H7 (cell line): ENCODE data around the gene ZNF772. TPM values are rescaled to one million over a fixed set of nuclear protein-coding genes. Genes with fewer than 3 reads are reported as not detected.
A peak's percentile ranks its signal among the peaks of the same experiment; 100 is the strongest.

Experiments used
- DNase-seq: peaks from one replicate; pipeline ENCODE4 v3.0.0; 2012
- H3K27me3 ChIP-seq: 2 replicates; pipeline ENCODE4 v1.6.0; 2011; ENCODE audit warnings: mild to moderate bottlenecking, low read length; ENCODE audit not compliant: control insufficient read depth, insufficient read depth
- H3K36me3 ChIP-seq: replicated peaks from 2 replicates; pipeline ENCODE4 v1.5.1; 2011; ENCODE audit warnings: low read length; ENCODE audit not compliant: control insufficient read depth, insufficient read depth
- H3K4me3 ChIP-seq: 2 replicates; pipeline ENCODE4 v1.5.1; 2011; ENCODE audit warnings: low read depth, mild to moderate bottlenecking, control low read depth, low read length, moderate library complexity; ENCODE audit not compliant: insufficient read depth
- total RNA-seq: library from RNA; depleted of rRNA; stranded (reverse); fragments of >200 nt; shearing (Covaris generic); gene quantifications from 2 replicates; pipeline ENCODE4 v1.2.3, GENCODE V29; 2014; rRNA removed

The ZNF772 gene
- total RNA-seq, 1 experiment from 2014 or later, result 4.3 TPM

GRCh38 chr19:57452307-57452706, 25.1 kb downstream of the ZNF772 start:
- Histone ChIP-seq H3K27me3 (no peaks in the 10 kb centered on the region), H3K36me3 (no peaks in the 10 kb centered on the region), H3K4me3 (no peak overlapping the region)
- no peak for DNase-seq

- no peak for DNase-seq
- Histone ChIP-seq H3K4me3 (no peak overlapping the region), H3K36me3 (peaks cover 17% of the 10 kb centered on the region), H3K27me3 (no peaks in the 10 kb centered on the region)
Observed at GRCh38 chr19:57443121-57443696, 34.2 kb downstream of the ZNF772 start.

- H3K4me3 ChIP-seq, result no peak overlapping the region
- no peak for DNase-seq
- H3K27me3 ChIP-seq, result no peaks in the 10 kb centered on the region
- H3K36me3 ChIP-seq, result peaks cover 17% of the 10 kb centered on the region
Observed at GRCh38 chr19:57441979-57442752, 35.2 kb downstream of the ZNF772 start.

- Histone ChIP-seq H3K27me3 (no peaks in the 10 kb centered on the region), H3K36me3 (peaks cover 8% of the 10 kb centered on the region), H3K4me3 (no peak overlapping the region)
- peak; percentile 55 for DNase-seq
Observed at GRCh38 chr19:57438925-57439324, 38.4 kb downstream of the ZNF772 start.

GRCh38 chr19:57437931-57438330, 39.4 kb downstream of the ZNF772 start:
- DNase-seq, result no peak
- H3K4me3 ChIP-seq, result no peak overlapping the region
- no peaks in the 10 kb centered on the region; the same call in none of the 2 replicates for H3K36me3 ChIP-seq
- H3K27me3 ChIP-seq, result no peaks in the 10 kb centered on the region

- DNase-seq, result no peak
- Histone ChIP-seq H3K4me3 (no peak overlapping the region; the same call in 1 of the 2 replicates), H3K36me3 (no peaks in the 10 kb centered on the region), H3K27me3 (no peaks in the 10 kb centered on the region)
Observed at GRCh38 chr19:57436417-57436816, 40.9 kb downstream of the ZNF772 start.

GRCh38 chr19:57435062-57435978, 42.0 kb downstream of the ZNF772 start, which contains the start of gene ZNF749:
Gene ZNF749, plus strand, starts transcription at chr19:57435325. Its CDS starts 254 bp downstream, at chr19:57435579.
- Histone ChIP-seq H3K4me3 (peak within 1 kb of the TSS; percentile 84), H3K36me3 (no peaks in the 10 kb centered on the region), H3K27me3 (no peaks in the 10 kb centered on the region)
- peak; percentile 92 for DNase-seq

- H3K4me3 ChIP-seq, result peak overlapping the region; percentile 52
- DNase-seq, result no peak
Observed at GRCh38 chr19:57434386-57435061, 42.8 kb downstream of the ZNF772 start.

GRCh38 chr19:57421037-57421436, 56.3 kb downstream of the ZNF772 start:
- no peaks in the 10 kb centered on the region for H3K27me3 ChIP-seq

More at GRCh38 chr19:57434386-57435061, 42.8 kb downstream of the ZNF772 start:
- H3K27me3 ChIP-seq, result no peaks in the 10 kb centered on the region
- no peaks in the 10 kb centered on the region for H3K36me3 ChIP-seq

GRCh38 chr19:57419439-57419838, 57.9 kb downstream of the ZNF772 start:
- Histone ChIP-seq H3K36me3 (peaks cover 11% of the 10 kb centered on the region), H3K4me3 (no peak overlapping the region), H3K27me3 (no peaks in the 10 kb centered on the region)
- no peak for DNase-seq

More at GRCh38 chr19:57421037-57421436, 56.3 kb downstream of the ZNF772 start:
- Histone ChIP-seq H3K36me3 (peaks cover 11% of the 10 kb centered on the region), H3K4me3 (no peak overlapping the region)
- DNase-seq, result no peak

Other genes with a start within 250 kb of the ZNF772 start
- 8.5 and 16.3 TPM in 2 replicates for gene AURKC, start 246.5 kb downstream of the ZNF772 start, total RNA-seq
- 13.1 and 15.1 TPM in 2 replicates for gene ZNF805, start 236.9 kb downstream of the ZNF772 start, total RNA-seq
- 23.7 and 29.7 TPM in 2 replicates for gene ZNF460, start 197.1 kb downstream of the ZNF772 start, total RNA-seq
- gene ZNF543, start 157.1 kb downstream of the ZNF772 start, total RNA-seq, result 12.7 and 16.4 TPM in 2 replicates
- gene ZNF304, start 126.3 kb downstream of the ZNF772 start, total RNA-seq, result 10.6 and 12.5 TPM in 2 replicates
- gene TRAPPC2B, start 114.0 kb downstream of the ZNF772 start, total RNA-seq, result 10.1 and 10.4 TPM in 2 replicates
- gene ZNF547, start 114.0 kb downstream of the ZNF772 start, total RNA-seq, result 1.7 and 1.8 TPM in 2 replicates
- gene ZNF548, start 87.7 kb downstream of the ZNF772 start, total RNA-seq, result 9.1 and 17.1 TPM in 2 replicates
- 9.5 and 11.9 TPM in 2 replicates for gene ZNF17, start 66.4 kb downstream of the ZNF772 start, total RNA-seq
- 15.1 and 18.1 TPM in 2 replicates for gene ZNF749, start 42.2 kb downstream of the ZNF772 start, total RNA-seq
- 0.15 TPM in 1 of 2 replicates, not detected in the other for gene VN1R1, start 20.4 kb downstream of the ZNF772 start, total RNA-seq
- gene ZNF419, start 10.2 kb upstream of the ZNF772 start, total RNA-seq, result 10.6 and 12.5 TPM in 2 replicates
- gene ZNF773, start 22.4 kb upstream of the ZNF772 start, total RNA-seq, result 7.2 and 9.3 TPM in 2 replicates
- gene ZNF549, start 49.8 kb upstream of the ZNF772 start, total RNA-seq, result 3.6 and 5.6 TPM in 2 replicates
- gene ZNF550, start 82.3 kb upstream of the ZNF772 start, total RNA-seq, result 5.7 and 9.7 TPM in 2 replicates
- gene ZNF416, start 101.3 kb upstream of the ZNF772 start, total RNA-seq, result 5.2 and 7.1 TPM in 2 replicates
- gene ZIK1, start 106.6 kb upstream of the ZNF772 start, total RNA-seq, result 15.9 and 25.7 TPM in 2 replicates
- gene ZNF530, start 122.3 kb upstream of the ZNF772 start, total RNA-seq, result 7.2 and 11.5 TPM in 2 replicates
- gene ZNF134, start 136.7 kb upstream of the ZNF772 start, total RNA-seq, result 31.6 and 34.4 TPM in 2 replicates
- 12.3 and 13.9 TPM in 2 replicates for gene ZNF211, start 155.6 kb upstream of the ZNF772 start, total RNA-seq
- gene ZSCAN4, start 191.4 kb upstream of the ZNF772 start, total RNA-seq, result not detected in 2 replicates
- 19.9 and 28.2 TPM in 2 replicates for gene ZNF551, start 204.4 kb upstream of the ZNF772 start, total RNA-seq
- gene ZNF154, start 231.6 kb upstream of the ZNF772 start, total RNA-seq, result 3.9 and 9.1 TPM in 2 replicates